Effector memory CD8-positive, alpha-beta T cell (primary cell): Measurements from ENCODE around the gene HK3.

Experiments
- ATAC-seq: fragments of 150-1000 bp; cut with Tn5 transposase; replicated peaks from 2 replicates; pipeline ENCODE4 v1.10.0; 2021; ENCODE audit warnings: mild to moderate bottlenecking, moderate library complexity
- DNase-seq, 3 experiments: peaks; one replicate each; pipeline ENCODE4 v3.0.0; 2021
- H3K27ac Mint-ChIP-seq, 2 donors: one replicate each; pipeline ENCODE4 v1.8.0; 2022; ENCODE audit warnings: mild to moderate bottlenecking in 2 of 2, mixed read lengths in 2 of 2, moderate library complexity in 2 of 2
- H3K27me3 Mint-ChIP-seq, 2 donors: one replicate each; pipeline ENCODE4 v1.8.0; 2022; ENCODE audit warnings: mixed read lengths in 2 of 2
- H3K36me3 Mint-ChIP-seq: one replicate; pipeline ENCODE4 v1.8.0; 2022; ENCODE audit warnings: mild to moderate bottlenecking, moderate library complexity, mixed read lengths; ENCODE audit not compliant: insufficient read depth
- H3K4me1 Mint-ChIP-seq, 2 donors: one replicate each; pipeline ENCODE4 v1.8.0; 2022; ENCODE audit warnings: low read depth in 2 of 2, mixed read lengths in 2 of 2
- H3K4me3 Mint-ChIP-seq, 2 donors: one replicate each; pipeline ENCODE4 v1.8.0; 2022; ENCODE audit warnings: mild to moderate bottlenecking in 2 of 2, mixed read lengths in 2 of 2, moderate library complexity in 2 of 2
- H3K9me3 Mint-ChIP-seq, 2 donors: one replicate each; pipeline ENCODE4 v1.8.0; 2022; ENCODE audit warnings: mixed read lengths in 2 of 2

Gene HK3

DNA sequence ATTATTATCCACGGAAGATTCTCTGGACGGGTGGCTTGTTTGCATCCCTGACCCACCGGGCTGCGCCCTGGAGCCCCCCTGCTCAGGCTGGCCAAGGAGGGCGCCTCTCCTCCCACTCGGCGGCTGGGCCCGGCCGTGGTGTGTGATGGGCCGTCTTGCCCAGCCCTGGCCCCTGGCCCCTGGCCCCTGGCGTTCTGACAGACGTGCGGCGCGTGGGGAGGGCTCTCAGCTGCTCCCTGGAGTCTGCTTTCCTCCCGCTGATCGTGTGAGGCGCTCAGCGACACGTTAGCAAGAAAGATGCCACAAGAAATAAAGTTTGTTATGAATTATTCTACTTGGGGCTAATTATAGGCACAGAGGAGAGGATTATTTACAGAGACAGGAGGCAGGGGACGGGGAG is 55.5 kb downstream of the HK3 start:
- Mint-ChIP-seq H3K4me1 (peaks cover 2 to 3% of the 10 kb centered on the region in 2 donors), H3K36me3 (no peaks in the 10 kb centered on the region), H3K9me3 (no peaks in the 10 kb centered on the region), H3K27ac (no peak overlapping the region), H3K27me3 (peaks cover 49 to 90% of the 10 kb centered on the region in 2 donors), H3K4me3 (no peak overlapping the region)
- no peak for DNase-seq
- ATAC-seq, result no peak

DNA sequence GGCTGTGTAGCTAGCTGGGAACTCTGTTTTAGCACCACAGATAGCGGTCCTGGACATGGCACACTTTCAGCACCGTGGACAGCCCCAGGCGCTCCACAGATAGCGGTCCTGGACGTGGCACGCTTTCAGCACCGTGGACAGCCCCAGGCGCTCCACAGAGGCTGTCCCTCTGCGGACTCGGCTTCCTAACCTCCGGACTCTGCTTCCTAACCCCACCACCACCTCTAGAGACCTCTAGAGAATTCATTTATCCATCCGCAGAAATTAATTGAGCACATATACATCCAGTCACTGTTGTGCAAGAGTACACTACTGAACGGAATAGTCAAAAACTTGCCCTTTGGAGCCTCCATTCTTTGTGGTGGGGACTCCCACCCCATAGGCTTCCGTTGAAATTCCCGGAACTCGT is 61.4 kb downstream of the HK3 start:
- no peaks in the 10 kb centered on the region for H3K9me3 Mint-ChIP-seq
- peaks cover 47 to 69% of the 10 kb centered on the region in 2 donors for H3K27me3 Mint-ChIP-seq
- DNase-seq (peak; percentile 46 to 50 (median 49)), ATAC-seq (peak; percentile 82)
- no peaks in the 10 kb centered on the region for H3K4me1 Mint-ChIP-seq
- H3K36me3 Mint-ChIP-seq, result no peaks in the 10 kb centered on the region
- H3K27ac Mint-ChIP-seq, result no peak overlapping the region
- H3K4me3 Mint-ChIP-seq, result no peak overlapping the region

DNA sequence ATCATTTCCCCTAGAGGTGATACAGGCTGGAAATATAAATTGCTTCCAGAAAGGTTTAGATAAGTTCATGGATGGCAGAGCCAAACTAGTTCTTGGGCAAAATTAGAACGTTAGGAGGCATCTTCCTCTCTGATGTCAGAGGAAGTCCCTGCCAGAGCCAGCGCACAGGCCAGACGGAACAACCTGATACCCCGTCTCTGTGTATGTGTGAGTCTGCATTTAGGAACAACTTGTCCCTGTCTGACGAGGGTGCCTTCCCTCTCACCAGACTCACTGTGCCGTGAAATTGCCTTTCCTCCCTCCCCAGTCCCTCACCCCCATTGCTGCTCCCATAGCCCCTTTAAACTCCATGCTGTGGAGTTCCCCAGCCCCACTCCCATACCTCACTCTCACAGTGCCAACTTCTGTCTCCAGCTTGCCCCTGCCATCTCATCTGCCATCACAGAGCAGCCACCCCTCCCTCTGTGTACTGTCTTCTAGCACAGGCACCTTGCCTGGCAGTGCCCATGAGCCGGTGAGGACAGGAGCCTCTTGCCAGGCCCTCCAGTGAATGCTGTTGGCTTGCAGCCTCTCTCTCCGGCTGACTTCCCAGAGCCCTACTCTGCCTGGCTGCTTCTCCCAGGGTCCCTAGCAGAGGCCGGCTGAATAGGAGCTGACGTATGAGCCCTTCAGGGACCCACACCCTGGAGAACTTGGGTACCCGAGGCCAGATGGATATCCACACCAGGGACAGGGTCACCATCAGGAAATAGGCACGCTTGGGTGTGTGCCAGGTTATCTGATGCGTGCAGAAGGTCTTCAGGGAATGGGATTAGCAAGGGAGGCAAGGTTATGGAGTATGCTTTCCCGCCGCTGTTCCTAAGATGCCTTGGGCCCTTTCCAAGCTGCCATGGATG is 62.1 kb downstream of the HK3 start:
- ATAC-seq, result no peak
- DNase-seq, result no peak
- no peak overlapping the region for H3K27ac Mint-ChIP-seq
- no peaks in the 10 kb centered on the region for H3K4me1 Mint-ChIP-seq
- H3K9me3 Mint-ChIP-seq, result no peaks in the 10 kb centered on the region
- no peaks in the 10 kb centered on the region for H3K36me3 Mint-ChIP-seq
- no peak overlapping the region for H3K4me3 Mint-ChIP-seq
- H3K27me3 Mint-ChIP-seq, result peaks cover 49 to 69% of the 10 kb centered on the region in 2 donors

DNA sequence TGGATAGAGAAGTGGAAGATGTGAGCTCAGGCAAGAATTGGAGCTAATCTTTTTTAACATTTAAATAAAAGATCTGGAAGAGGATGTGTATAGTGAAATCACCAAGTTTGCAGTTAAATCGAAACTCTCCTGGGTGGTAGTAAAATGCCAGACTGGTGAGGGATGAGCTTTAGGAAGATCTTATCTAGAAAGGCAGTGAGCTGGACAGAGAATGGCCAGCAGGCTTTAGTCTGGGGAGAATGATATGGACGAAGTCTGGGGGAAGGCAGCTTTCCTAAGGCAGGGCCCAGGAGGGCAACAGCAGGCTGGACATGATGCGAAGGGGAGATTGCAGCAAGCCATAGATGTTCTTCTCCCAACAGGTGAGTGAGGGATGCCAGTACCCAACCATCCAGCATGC is 63.2 kb downstream of the HK3 start:
- H3K36me3 Mint-ChIP-seq, result no peaks in the 10 kb centered on the region
- no peaks in the 10 kb centered on the region for H3K4me1 Mint-ChIP-seq
- no peaks in the 10 kb centered on the region for H3K9me3 Mint-ChIP-seq
- peaks cover 47 to 64% of the 10 kb centered on the region in 2 donors for H3K27me3 Mint-ChIP-seq
- no peak overlapping the region for H3K27ac Mint-ChIP-seq
- no peak overlapping the region for H3K4me3 Mint-ChIP-seq
- ATAC-seq, result no peak
- DNase-seq, result no peak

DNA sequence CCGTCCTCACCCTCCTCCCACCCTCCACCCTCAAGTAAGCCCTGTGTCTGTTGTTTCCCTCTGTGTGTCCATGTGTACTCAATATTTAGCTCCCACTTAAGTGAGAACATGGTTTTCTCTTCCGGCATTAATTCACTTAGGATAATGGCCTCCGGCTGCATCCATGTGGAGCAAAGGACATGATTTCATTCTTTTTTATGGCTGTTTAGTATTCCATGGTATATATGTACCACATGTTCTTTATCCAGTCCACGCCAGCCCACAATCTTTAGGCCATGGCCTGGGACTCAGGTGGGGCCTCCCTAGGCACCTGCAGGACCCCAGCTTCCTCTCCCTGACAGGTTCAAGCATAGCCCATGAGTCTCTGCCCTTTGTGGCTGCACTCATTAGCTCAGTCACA is 65.9 kb downstream of the HK3 start:
- peaks cover 38 to 50% of the 10 kb centered on the region in 2 donors for H3K27me3 Mint-ChIP-seq
- H3K36me3 Mint-ChIP-seq, result no peaks in the 10 kb centered on the region
- ATAC-seq (no peak), DNase-seq (no peak)
- H3K4me3 Mint-ChIP-seq, result no peak overlapping the region
- peaks cover 0 to 6% of the 10 kb centered on the region in 2 donors for H3K9me3 Mint-ChIP-seq
- H3K27ac Mint-ChIP-seq, result no peak overlapping the region
- no peaks in the 10 kb centered on the region for H3K4me1 Mint-ChIP-seq

DNA sequence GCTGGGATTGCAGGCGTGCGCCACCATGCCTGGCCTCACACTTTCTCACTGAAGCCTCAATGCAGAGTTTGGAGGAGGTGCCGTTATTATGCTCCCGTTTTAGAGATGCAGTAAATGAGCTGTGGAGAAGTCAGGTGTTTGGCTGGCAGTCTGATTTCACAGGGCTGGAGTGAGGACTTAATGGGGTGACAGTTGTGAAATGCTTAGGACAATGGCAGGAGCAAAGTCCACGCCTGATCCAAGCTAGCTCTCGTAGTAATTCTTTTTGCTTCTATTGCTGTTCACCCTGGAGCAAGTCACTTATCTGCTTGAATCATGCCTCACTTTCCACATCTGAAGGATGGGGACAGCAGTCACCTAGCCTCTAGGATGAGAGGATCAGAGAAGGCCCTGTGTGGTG is 67.0 kb downstream of the HK3 start:
- ATAC-seq (no peak), DNase-seq (no peak)
- H3K27me3 Mint-ChIP-seq, result peaks cover 38 to 50% of the 10 kb centered on the region in 2 donors
- peaks cover 0 to 6% of the 10 kb centered on the region in 2 donors for H3K9me3 Mint-ChIP-seq
- no peak overlapping the region for H3K4me3 Mint-ChIP-seq
- H3K4me1 Mint-ChIP-seq, result no peaks in the 10 kb centered on the region
- no peaks in the 10 kb centered on the region for H3K36me3 Mint-ChIP-seq
- peak overlapping the region in 1 of 2 donors; percentile 69 for H3K27ac Mint-ChIP-seq

DNA sequence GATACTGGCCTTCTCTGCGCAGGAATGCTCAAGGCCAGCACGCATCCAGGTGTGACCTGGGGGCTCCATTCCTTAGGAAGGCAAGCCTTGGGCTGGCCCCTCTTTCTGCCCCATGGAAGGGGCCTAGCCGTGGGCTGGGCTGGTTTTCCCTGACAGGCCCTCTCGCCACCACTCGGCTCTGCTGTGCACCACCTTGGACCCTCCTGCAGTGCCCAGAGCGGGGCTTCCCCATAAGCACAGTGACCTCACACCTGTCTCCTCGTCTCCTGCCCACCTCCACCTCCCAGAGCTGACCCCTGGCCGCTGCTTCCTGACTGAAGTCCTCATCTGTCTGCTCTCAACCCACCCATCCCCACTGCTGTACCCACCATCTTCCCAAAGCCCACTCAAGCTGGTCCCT is 67.7 kb downstream of the HK3 start:
- Mint-ChIP-seq H3K9me3 (peaks cover 0 to 6% of the 10 kb centered on the region in 2 donors), H3K27me3 (peaks cover 38 to 50% of the 10 kb centered on the region in 2 donors), H3K36me3 (no peaks in the 10 kb centered on the region), H3K27ac (peak overlapping the region in 1 of 2 donors; percentile 69), H3K4me3 (no peak overlapping the region), H3K4me1 (no peaks in the 10 kb centered on the region)
- ATAC-seq (no peak), DNase-seq (no peak)

DNA sequence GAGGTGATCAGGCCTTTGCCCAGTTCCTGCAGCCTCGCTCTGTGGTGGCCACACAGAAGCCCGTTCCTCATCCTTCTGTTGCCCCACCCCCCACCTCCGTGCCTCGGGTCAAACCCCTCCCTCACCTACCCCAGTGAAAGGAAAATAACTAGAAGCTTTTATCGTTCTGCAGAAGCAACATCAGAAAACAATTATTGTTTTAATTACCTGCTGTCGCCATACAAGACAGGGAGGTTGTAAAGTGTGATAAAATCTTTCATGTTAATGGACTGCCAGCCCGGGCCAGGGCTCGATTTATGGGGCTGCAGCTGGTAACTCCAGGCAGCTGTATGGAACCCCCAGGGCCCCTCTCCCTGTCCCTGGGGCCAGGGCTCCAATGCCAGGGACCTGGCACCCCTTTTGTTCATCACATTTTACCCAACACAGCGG is 68.1 kb downstream of the HK3 start:
- H3K9me3 Mint-ChIP-seq, result peaks cover 0 to 6% of the 10 kb centered on the region in 2 donors
- DNase-seq (no peak), ATAC-seq (no peak)
- peaks cover 34 to 45% of the 10 kb centered on the region in 2 donors for H3K27me3 Mint-ChIP-seq
- H3K27ac Mint-ChIP-seq, result no peak overlapping the region
- no peaks in the 10 kb centered on the region for H3K4me1 Mint-ChIP-seq
- H3K4me3 Mint-ChIP-seq, result no peak overlapping the region
- H3K36me3 Mint-ChIP-seq, result no peaks in the 10 kb centered on the region
